ENCODE measurements around the gene INTS15.

DNA sequence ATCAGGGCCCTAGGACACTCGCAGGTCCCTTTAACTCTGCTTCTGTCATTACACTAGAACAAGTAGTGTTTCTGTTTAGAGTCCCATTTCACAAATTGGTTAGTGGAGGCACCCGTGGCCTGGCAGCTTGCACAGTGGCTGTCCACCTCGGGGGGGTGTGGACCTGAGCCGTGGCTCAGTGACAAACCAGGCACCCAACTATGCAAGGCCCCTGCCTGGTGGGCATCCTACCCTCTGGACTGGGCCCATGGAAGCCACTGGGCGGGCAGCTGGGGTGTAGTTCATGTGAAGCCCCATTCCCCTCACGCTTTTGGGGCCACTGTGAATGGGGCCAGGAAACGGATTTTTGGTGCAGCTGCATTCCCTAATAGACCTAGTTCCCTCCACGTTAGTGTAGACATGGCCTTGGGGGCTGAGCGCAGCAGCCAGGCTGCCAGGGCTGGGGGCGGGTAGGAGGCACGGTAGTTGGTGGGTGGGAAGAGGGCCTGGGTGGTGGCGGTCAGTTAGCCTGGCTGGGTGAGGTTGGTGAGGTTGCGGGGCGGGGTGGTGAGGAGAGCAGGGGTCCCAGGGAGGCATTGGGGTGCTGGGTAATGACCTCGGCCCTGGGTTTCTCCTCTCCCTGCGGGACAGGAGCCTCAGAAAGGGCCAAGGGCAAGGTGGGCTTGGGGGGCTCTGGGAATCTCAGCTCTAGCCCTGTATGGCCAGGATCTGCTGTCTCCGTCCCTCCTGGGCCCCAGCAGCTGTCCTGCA, 66.0 kb downstream of the INTS15 start:
- TF ChIP-seq, protein P1, sequence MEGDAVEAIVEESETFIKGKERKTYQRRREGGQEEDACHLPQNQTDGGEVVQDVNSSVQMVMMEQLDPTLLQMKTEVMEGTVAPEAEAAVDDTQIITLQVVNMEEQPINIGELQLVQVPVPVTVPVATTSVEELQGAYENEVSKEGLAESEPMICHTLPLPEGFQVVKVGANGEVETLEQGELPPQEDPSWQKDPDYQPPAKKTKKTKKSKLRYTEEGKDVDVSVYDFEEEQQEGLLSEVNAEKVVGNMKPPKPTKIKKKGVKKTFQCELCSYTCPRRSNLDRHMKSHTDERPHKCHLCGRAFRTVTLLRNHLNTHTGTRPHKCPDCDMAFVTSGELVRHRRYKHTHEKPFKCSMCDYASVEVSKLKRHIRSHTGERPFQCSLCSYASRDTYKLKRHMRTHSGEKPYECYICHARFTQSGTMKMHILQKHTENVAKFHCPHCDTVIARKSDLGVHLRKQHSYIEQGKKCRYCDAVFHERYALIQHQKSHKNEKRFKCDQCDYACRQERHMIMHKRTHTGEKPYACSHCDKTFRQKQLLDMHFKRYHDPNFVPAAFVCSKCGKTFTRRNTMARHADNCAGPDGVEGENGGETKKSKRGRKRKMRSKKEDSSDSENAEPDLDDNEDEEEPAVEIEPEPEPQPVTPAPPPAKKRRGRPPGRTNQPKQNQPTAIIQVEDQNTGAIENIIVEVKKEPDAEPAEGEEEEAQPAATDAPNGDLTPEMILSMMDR (IDR thresholded peaks at IDR 0.05), result no peak
- TF ChIP-seq POLR2A (IDR thresholded peaks at IDR 0.05), result no peak
